GM19240 (cell line): Measurements from ENCODE around the gene SSH2.
"Not testable (repeated sequence)": the region's sequence is repeated elsewhere in the genome, so short reads cannot be mapped to it uniquely, and the experiment has no call there.

Source experiments
- DNase-seq: peaks from one replicate; pipeline ENCODE4 v3.0.0; 2011; ENCODE audit warnings: low spot score; ENCODE audit not compliant: insufficient read length

Gene SSH2

DNA sequence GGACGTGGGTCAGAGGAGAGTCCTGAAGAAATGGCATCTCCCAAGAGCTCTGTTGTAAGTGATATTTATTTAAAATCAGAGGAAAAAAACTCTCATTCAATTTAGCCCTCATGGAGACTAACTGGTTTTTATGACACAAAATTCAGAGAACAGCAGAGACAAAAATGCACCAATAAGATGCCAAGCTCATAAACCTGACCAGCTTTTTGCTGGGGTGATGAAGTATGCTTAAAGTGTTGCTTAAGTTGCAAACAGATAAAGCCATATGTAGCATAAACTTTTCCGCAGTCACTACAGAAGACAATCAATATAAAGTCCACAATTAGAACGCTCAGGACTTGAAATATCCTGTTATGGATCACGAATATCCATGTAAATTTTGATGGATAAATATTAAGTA is 183.4 kb downstream of the SSH2 start:
- DNase-seq, result no peak

- no peak for DNase-seq
These were observed 185.9 kb downstream of the SSH2 start for GRCh38 chr17:29744121-29744520.

GRCh38 chr17:29742210-29742513 is 187.9 kb downstream of the SSH2 start:
- no peak for DNase-seq

GRCh38 chr17:29740017-29740416 is 190.0 kb downstream of the SSH2 start:
- no peak for DNase-seq

DNA sequence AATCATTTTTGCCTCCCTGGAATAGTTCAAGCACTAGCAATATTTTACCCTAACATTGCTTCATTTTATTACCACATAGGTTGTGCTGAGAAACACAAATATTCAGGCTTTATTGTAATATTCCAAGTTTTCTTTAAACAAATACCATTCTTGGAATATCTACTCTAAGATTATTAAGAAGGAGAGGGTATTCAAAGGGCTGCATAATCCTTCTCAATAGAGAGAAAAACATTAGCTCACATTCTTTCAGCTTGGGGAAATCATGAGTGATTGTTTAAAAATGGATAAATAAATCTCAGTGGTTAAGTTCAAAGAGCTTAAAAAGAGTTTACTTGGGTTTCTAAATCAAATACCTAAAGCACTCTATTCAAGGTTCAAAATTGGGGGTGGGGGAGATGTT is 195.4 kb downstream of the SSH2 start:
- DNase-seq, result no peak

DNA sequence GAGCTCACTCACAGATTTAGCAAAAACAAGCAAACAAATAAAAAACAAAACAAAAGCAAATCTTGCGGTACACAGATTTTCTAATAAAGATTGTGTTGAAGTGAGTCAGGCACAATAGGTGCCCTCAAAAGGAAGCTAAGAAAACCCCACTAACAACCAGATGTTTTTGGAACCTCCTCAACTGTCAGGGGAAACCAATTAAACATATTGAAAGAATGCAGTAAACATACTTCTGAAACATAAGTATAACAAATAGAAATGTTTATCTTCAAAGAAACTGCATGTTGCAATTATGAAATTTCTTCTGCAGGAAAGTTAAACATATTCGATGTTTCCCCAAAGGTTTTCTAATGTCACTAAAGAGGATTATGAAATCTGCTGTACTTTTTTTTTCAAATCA is 196.9 kb downstream of the SSH2 start:
- DNase-seq, result no peak

GRCh38 chr17:29732613-29733012 is 197.4 kb downstream of the SSH2 start:
- no peak for DNase-seq

GRCh38 chr17:29732209-29732608 is 197.8 kb downstream of the SSH2 start:
- DNase-seq, result no peak

DNA sequence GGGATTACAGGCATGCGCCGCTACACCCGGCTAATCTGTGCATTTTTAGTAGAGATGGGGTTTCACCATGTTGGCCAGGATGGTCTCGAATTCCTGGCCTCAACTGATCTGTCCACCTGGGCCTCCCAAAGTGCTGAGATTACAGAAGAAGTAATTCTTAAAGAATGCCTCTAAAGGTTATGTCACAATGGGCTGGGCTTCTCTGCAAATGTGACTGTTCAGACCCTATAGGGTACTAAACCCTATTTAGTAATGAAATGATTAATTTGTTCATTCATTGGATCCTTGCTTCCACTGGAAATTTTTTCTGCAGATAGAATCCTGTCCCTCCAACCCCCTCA is 198.5 kb downstream of the SSH2 start:
- no peak for DNase-seq

DNA sequence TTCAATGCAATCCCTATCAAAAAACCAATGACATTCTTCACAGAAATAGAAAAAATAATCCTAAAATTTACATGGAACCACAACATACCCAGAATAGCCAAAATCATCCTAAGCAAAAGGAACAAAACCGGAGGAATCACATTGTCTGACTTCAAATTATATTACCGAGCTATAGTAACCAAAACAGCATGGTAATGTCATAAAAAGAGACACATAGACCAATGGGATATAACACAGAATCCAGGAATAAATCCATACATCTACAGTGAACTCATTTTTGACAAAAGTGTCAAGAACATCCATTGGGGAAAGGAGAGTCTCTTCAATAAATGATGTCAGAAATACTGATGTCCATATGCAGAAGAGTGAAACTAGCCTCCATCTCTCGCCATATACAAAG is 201.5 kb downstream of the SSH2 start:
- no peak for DNase-seq

GRCh38 chr17:29726715-29727252 is 203.2 kb downstream of the SSH2 start:
- no peak for DNase-seq

DNA sequence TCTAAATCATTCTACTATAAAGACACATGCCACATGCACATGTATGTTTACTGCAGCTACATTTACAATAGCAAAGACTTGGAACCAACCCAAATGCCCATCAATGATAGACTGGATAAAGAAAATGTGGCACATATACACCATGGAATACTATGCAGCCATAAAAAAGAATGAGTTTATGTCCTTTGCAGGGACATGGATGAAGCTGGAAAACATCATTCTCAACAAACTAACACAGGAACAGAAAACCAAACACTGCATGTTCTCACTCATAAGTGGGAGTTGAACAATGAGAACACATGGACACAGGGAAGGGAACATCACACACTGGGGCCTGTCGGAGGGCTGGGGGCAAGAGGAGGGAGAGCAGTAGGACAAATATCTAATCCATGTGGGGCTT is 204.6 kb downstream of the SSH2 start:
- DNase-seq, result not testable (repeated sequence)

GRCh38 chr17:29723278-29724047 is 206.6 kb downstream of the SSH2 start:
- DNase-seq, result no peak

DNA sequence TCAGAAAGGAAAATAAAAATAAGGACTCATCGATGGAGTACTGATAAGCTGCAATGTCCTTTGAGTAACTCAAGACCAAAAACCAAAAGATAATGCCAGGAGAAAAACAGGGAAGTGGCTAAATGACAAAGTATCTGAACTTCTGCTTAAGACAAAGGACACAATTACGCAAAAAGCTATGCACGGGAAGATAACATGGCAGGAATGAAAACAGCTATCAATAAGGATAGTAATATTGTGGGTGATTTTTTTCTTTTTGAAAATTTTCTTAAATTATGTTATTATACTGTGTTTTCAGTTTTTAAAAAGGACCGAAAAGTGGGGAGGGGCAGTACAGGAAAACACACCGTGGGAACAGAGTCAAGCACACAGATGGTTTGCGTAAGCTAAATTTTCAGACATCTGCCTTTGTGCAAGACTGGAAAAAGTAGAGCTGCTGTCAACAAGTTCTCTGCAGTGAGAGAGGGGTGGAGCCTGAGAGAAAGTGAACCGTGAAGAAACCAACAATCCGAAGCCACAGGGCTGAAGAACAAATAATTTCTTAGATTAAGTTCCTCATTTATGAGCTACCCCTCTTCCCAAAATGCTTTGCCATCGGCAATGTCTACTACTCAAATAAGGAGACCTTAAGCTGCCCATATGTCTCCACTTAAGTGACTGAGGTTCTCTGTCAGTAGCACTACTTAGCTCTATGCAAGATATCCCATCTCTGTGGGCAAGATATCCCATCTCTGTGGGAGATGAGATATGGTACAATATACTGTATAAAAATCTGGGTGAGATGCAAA is 207.4 kb downstream of the SSH2 start:
- DNase-seq, result peak; percentile 36

GRCh38 chr17:29720551-29720950 is 209.5 kb downstream of the SSH2 start:
- DNase-seq, result no peak

DNA sequence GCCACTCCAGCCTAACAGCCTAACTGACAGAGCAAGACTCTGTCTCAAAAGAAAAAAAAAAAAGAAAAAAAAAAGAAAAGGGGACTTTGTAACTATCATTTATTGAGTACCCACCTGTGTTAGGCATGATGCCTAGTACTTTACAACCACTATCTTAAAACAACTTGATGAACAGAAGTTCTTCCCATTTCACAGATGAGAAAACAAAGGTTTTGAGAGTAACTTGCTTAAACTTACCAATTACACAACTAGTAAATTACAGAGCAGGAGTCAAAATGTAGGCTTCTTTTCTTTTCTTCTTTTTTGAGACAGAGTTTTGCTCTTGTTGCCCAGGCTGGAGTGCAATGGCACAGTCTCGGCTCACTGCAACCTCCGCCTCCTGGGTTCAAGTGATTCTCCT is 210.6 kb downstream of the SSH2 start:
- DNase-seq, result no peak

DNA sequence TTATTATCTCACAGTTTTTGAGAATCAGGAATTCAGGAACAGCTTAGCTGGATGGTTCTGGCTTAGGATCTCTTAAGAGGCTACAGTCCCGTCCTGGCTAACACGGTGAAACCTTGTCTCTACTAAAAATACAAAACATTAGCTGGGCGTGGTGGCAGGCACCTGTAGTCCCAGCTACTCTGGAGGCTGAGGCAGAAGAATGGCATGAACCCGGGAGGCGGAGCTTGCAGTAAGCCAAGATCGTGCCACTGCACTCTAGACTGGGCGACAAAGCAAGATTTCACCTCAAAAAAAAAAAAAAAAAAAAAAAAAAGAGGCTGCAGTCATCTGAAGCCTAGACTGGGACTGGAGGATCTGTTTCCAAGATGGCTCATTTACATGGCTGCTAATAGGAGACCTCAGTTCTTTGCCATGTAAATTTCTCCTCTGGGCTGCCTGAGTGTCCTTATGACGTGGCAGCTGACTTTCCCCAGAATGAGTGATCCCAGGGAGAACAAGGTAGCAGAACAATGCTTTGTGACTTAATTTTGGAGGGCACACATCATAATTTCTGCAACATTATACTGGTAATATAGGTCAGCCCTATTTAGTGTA is 211.5 kb downstream of the SSH2 start:
- DNase-seq, result no peak

DNA sequence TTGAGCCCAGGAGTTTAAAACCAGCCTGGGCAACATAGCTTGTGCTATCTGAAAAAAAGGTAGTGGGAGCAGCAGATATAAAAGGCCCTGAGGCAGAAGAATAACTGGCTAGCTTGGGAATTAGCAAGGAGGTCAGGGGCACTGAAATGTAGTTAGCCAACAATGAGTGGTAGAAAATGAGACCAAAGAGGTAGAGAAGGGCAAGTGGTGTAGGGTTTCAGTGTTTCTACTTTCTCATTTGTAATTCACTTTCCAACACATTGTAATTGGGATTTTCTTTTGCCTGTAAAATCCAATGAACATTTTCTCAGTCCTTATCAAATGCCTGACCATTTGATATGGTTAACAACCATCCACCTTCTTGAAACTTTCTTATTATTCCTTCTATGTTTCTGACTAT is 212.2 kb downstream of the SSH2 start:
- DNase-seq, result no peak

GRCh38 chr17:29716566-29716965 is 213.5 kb downstream of the SSH2 start:
- no peak for DNase-seq

DNA sequence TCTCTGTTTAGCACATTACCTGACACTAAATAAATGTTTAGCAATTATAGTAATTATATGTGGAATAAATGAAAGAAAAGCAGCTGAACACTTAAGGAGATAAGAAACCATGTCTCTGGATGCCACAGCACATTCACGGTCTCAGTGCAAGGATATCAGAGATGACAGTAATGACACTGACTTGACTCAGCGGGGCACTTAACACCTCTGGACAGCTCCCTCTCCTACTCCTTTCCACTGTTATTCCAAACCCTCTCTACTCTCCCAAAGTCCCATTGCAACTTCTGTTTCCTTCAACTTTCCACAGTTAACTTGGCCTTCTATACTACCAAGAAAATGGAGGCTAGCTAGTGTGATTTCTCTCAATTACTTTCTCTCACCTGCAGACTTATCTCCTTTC is 214.3 kb downstream of the SSH2 start:
- no peak for DNase-seq

GRCh38 chr17:29714146-29714545 is 215.9 kb downstream of the SSH2 start:
- no peak for DNase-seq

DNA sequence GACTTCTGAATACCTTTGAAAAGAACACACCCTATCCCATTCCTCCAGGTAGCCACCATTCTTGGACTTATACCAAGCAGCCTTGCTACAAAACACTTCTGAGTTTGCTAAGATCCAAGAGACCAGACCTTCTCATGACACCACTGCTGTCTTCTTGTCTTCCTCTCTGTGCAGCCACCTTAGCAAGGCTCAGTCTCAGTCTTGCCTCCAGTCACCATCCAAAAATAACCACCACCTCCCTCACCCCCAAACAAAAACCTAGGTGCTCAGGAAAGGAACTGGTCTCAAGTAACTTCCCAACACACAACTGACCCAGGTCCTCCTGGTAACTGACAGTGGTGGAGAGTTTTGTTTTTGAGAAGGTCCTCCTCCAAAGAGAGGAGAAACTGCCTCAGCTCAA is 216.4 kb downstream of the SSH2 start:
- DNase-seq, result no peak
